HCT116 (cell line): Measurements from ENCODE around the gene CIART. TPM values are rescaled to one million over a fixed set of nuclear protein-coding genes. Genes with fewer than 3 reads are reported as not detected.

Source experiments
- ATAC-seq: fragments of 200-7000 bp; cut with Tn5 transposase; 2 replicates; pipeline ENCODE4 v1.9.1; 2020; ENCODE audit warnings: mild to moderate bottlenecking, moderate library complexity
- BruUV-seq: library from RNA; stranded (reverse); fragments of 400-500 nt; replicated peaks from 2 replicates; lab custom pipeline; 2021; lab: Mats Ljungman, UMichigan
- CTCF ChIA-PET: fragments of 300-600 bp; sonication (Branson Sonifier 250); formaldehyde crosslinking; loops from one replicate; lab custom pipeline; 2021; ENCODE audit warnings: antibody characterized with exemption; lab: Charles Lee
- POLR2A ChIA-PET: fragments of 300-600, 350-600 bp; sonication (Branson Sonifier 250); formaldehyde crosslinking; loops from one replicate; lab custom pipeline; 2021; ENCODE audit warnings: antibody characterized with exemption; lab: Charles Lee
- RAD21 ChIA-PET, 2 experiments: fragments of 300-600 bp; sonication (Branson Sonifier 250); formaldehyde crosslinking; loops; one replicate each; lab custom pipeline; 2023; ENCODE audit warnings: low total read pairs in 2 of 2; ENCODE audit not compliant: uncharacterized antibody in 2 of 2, unreplicated experiment in 2 of 2, low non-redundant PET in 1 of 2; lab: Charles Lee
- DNase-seq: peaks from one replicate; pipeline ENCODE4 v3.0.0-alpha.2; 2010; ENCODE audit warnings: low read depth, low spot score
- H2AFZ ChIP-seq: fragments of 200-600 bp; shearing (Covaris generic), sonication (generic); 2 replicates; pipeline ENCODE4 v1.6.1; 2017; ENCODE audit warnings: low read depth, mixed run types, mixed read lengths, antibody characterized with exemption, low read length; ENCODE audit not compliant: poor library complexity, severe bottlenecking
- H3K27ac ChIP-seq: 2 replicates; pipeline ENCODE4 v1.5.1; 2012; ENCODE audit warnings: low read depth, low read length
- H3K27me3 ChIP-seq: fragments of 200-600 bp; sonication (generic); 2 replicates; pipeline ENCODE4 v1.6.1; 2016; ENCODE audit warnings: mixed run types, low read length, mixed read lengths; ENCODE audit not compliant: insufficient read depth
- H3K36me3 ChIP-seq, 2 experiments: fragments of 200-500 bp in 1 of 2; fragments of 200-600 bp in 1 of 2; sonication (Bioruptor generic) in 1 of 2; sonication (generic) in 1 of 2; 2 replicates each; pipeline versions ENCODE4 v1.5.1 to v1.6.1; 2014 to 2016; ENCODE audit warnings: low read length in 2 of 2, inconsistent platforms in 1 of 2, mixed read lengths in 1 of 2, mixed run types in 1 of 2; ENCODE audit not compliant: insufficient read depth in 2 of 2, control insufficient read depth in 1 of 2
- H3K4me1 ChIP-seq, 2 experiments: fragments of 200-600 bp in 1 of 2; sonication (generic) in 1 of 2; 2 replicates each; pipeline versions ENCODE4 v1.5.1 to v1.6.1; 2012 to 2017; ENCODE audit warnings: low read length in 2 of 2, inconsistent platforms in 1 of 2, mild to moderate bottlenecking in 1 of 2, mixed read lengths in 1 of 2, mixed run types in 1 of 2, moderate library complexity in 1 of 2; ENCODE audit not compliant: insufficient read depth in 2 of 2, control insufficient read depth in 1 of 2
- H3K4me2 ChIP-seq: fragments of 200-600 bp; sonication (generic); 2 replicates; pipeline ENCODE4 v1.6.1; 2017; ENCODE audit warnings: mixed run types, low read length, mixed read lengths
- H3K4me3 ChIP-seq, 2 experiments: fragments of 200-600 bp in 1 of 2; sonication (generic) in 1 of 2; replicated peaks in 1 of 2; 2 replicates each; pipeline ENCODE4 v1.5.1; 2011 to 2016; ENCODE audit warnings: low read length in 2 of 2, control low read depth in 1 of 2, low read depth in 1 of 2, mild to moderate bottlenecking in 1 of 2, mixed read lengths in 1 of 2, mixed run types in 1 of 2
- H3K79me2 ChIP-seq: fragments of 200-600 bp; sonication (generic); 2 replicates; pipeline ENCODE4 v1.6.1; 2017; ENCODE audit warnings: mild to moderate bottlenecking, mixed run types, low read length, moderate library complexity, mixed read lengths; ENCODE audit not compliant: insufficient read depth
- H3K9ac ChIP-seq: fragments of 200-600 bp; sonication (generic); 2 replicates; pipeline ENCODE4 v1.6.1; 2016; ENCODE audit warnings: low read length, mixed read lengths
- H3K9me2 ChIP-seq: fragments of 200-600 bp; sonication (generic), shearing (Covaris generic); 2 replicates; pipeline ENCODE4 v1.6.1; 2017; ENCODE audit warnings: mixed run types, mild to moderate bottlenecking, moderate library complexity; ENCODE audit not compliant: insufficient read depth
- H3K9me3 ChIP-seq, 2 experiments: fragments of 200-500 bp in 1 of 2; fragments of 200-600 bp in 1 of 2; sonication (Bioruptor generic) in 1 of 2; sonication (generic) in 1 of 2; 2 replicates each; pipeline ENCODE4 v1.6.1; 2014 to 2017; ENCODE audit warnings: low read length in 2 of 2, mixed read lengths in 2 of 2, inconsistent platforms in 1 of 2, low read depth in 1 of 2, mild to moderate bottlenecking in 1 of 2, mixed run types in 1 of 2, moderate library complexity in 1 of 2; ENCODE audit not compliant: control insufficient read depth in 1 of 2, insufficient read depth in 1 of 2
- H4K20me1 ChIP-seq: fragments of 200-600 bp; sonication (generic), shearing (Covaris generic); 2 replicates; pipeline ENCODE4 v1.6.1; 2017; ENCODE audit warnings: mixed run types, mild to moderate bottlenecking, moderate library complexity; ENCODE audit not compliant: insufficient read depth
- ATF3 ChIP-seq: IDR thresholded peaks from 2 replicates; pipeline ENCODE4 v1.6.1; 2012
- CBX3 ChIP-seq: IDR thresholded peaks from 2 replicates; pipeline ENCODE4 v1.6.1; 2012; ENCODE audit warnings: low read depth
- CEBPB ChIP-seq: IDR thresholded peaks from 2 replicates; pipeline ENCODE4 v1.6.1; 2012; ENCODE audit warnings: low read depth
- EGR1 ChIP-seq: IDR thresholded peaks from 2 replicates; pipeline ENCODE4 v1.6.1; 2012; ENCODE audit warnings: low read depth
- ELF1 ChIP-seq: IDR thresholded peaks from 2 replicates; pipeline ENCODE4 v1.6.1; 2012; ENCODE audit warnings: low read depth, borderline replicate concordance
- EZH2 ChIP-seq: fragments of 200-600 bp; sonication (generic); IDR thresholded peaks from 2 replicates; pipeline ENCODE4 v1.6.1; 2017; ENCODE audit warnings: antibody characterized with exemption, mixed run types
- EZH2phosphoT487 ChIP-seq: fragments of 200-600 bp; IDR thresholded peaks from 2 replicates; pipeline ENCODE4 v1.6.1; 2018; ENCODE audit warnings: antibody characterized with exemption, borderline replicate concordance
- FOSL1 ChIP-seq: IDR thresholded peaks from 2 replicates; pipeline ENCODE4 v1.6.1; 2012; ENCODE audit warnings: low read depth
- JUND ChIP-seq: IDR thresholded peaks from 2 replicates; pipeline ENCODE4 v1.6.1; 2012
- POLR2A ChIP-seq: IDR thresholded peaks from 2 replicates; pipeline ENCODE4 v1.7.0; 2011; ENCODE audit warnings: borderline replicate concordance; ENCODE audit not compliant: insufficient read depth, insufficient read length; ENCODE audit errors: extremely low read depth
- RAD21 ChIP-seq: IDR thresholded peaks from 2 replicates; pipeline ENCODE4 v1.6.1; 2012; ENCODE audit warnings: low read depth, mild to moderate bottlenecking
- REST ChIP-seq: IDR thresholded peaks from 2 replicates; pipeline ENCODE4 v1.6.1; 2012; ENCODE audit warnings: low read depth
- SP1 ChIP-seq: IDR thresholded peaks from 2 replicates; pipeline ENCODE4 v1.6.1; 2012; ENCODE audit warnings: low read depth
- SRF ChIP-seq: IDR thresholded peaks from 2 replicates; pipeline ENCODE4 v1.6.1; 2012; ENCODE audit warnings: low read depth
- ZFX ChIP-seq: fragments of 450-650 bp; IDR thresholded peaks from 2 replicates; pipeline ENCODE4 v1.6.1; 2017
- intact Hi-C: fragments of 100-400 bp; cut with micrococcal nuclease; formaldehyde crosslinking; loops from 2 replicates; pipeline ENCODE4 v1.10.0; 2022
- total RNA-seq: library from RNA; stranded (reverse); gene quantifications from one replicate; pipeline ENCODE4 v1.2.1, GENCODE V29; 2021; ENCODE audit not compliant: unreplicated experiment
- TF ChIP-seq, protein P1 (sequence below), 3 experiments: fragments of 200-600 bp in 1 of 3; sonication (generic) in 1 of 3; IDR thresholded peaks in 2 of 3; conservative IDR thresholded peaks in 1 of 3; 2 replicates each; pipeline ENCODE4 v1.5.1; 2012 to 2017; ENCODE audit warnings: low read depth in 2 of 3, low read length in 2 of 3, antibody characterized with exemption in 1 of 3, borderline replicate concordance in 1 of 3, control low read depth in 1 of 3, mild to moderate bottlenecking in 1 of 3, mixed read lengths in 1 of 3, mixed run types in 1 of 3, moderate library complexity in 1 of 3; ENCODE audit not compliant: insufficient read depth in 1 of 3

Gene CIART
- total RNA-seq, 1 experiment from 2014 or later = 0.22 TPM

DNA sequence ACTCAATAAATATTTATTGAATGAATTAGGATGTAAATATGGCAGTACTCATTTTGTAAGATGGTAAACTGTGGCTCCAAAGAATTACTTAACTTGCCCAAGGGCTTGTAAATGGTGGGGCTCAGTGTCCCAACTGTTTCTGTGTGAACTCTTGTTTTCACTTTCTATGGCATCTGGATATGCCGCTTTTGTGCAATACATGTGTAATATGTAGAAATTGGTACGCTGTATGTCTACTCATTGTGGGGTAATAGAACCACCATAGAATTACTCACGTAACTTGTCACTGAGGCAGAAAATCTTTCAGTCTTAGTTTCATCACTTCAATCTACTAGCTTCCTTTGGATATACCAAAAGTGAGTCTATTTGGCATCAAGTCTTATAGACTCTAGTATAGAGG lies 40.0 kb downstream of the CIART start:
- Histone ChIP-seq H3K9me2 (no peaks in the 10 kb centered on the region), H3K27ac (no peak overlapping the region), H3K9me3 (no peaks in the 10 kb centered on the region), H3K4me3 (peak overlapping the region; percentile 79 to 92), H4K20me1 (no peaks in the 10 kb centered on the region), H3K4me2 (peak overlapping the region; percentile 73), H3K79me2 (peaks cover 59% of the 10 kb centered on the region), H3K4me1 (peaks cover 4 to 11% of the 10 kb centered on the region in 2 experiments; a peak in 3 of 4 replicates), H3K9ac (peak overlapping the region; percentile 82), H2AFZ (no peak overlapping the region), H3K36me3 (peaks cover 23 to 27% of the 10 kb centered on the region in 2 experiments), H3K27me3 (no peaks in the 10 kb centered on the region)
- intact Hi-C loops = loop anchor here (5.0 kb wide), 1 partner anchor 65 kb away; the partner anchor contains the start of gene CA14
- no peak for TF ChIP-seq SRF
- no peak for TF ChIP-seq ATF3
- TF ChIP-seq, protein P1, sequence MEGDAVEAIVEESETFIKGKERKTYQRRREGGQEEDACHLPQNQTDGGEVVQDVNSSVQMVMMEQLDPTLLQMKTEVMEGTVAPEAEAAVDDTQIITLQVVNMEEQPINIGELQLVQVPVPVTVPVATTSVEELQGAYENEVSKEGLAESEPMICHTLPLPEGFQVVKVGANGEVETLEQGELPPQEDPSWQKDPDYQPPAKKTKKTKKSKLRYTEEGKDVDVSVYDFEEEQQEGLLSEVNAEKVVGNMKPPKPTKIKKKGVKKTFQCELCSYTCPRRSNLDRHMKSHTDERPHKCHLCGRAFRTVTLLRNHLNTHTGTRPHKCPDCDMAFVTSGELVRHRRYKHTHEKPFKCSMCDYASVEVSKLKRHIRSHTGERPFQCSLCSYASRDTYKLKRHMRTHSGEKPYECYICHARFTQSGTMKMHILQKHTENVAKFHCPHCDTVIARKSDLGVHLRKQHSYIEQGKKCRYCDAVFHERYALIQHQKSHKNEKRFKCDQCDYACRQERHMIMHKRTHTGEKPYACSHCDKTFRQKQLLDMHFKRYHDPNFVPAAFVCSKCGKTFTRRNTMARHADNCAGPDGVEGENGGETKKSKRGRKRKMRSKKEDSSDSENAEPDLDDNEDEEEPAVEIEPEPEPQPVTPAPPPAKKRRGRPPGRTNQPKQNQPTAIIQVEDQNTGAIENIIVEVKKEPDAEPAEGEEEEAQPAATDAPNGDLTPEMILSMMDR (IDR thresholded peaks at IDR 0.05 in 2 of 3, conservative IDR thresholded peaks at IDR 0.05 in 1 of 3; ENCODE audit: borderline replicate concordance in 1 of 3, insufficient read depth in 1 of 3, low read depth in 2 of 3, low read length in 2 of 3) = no peak
- no peak for TF ChIP-seq SP1
- TF ChIP-seq EZH2 = no peak
- no peak for TF ChIP-seq POLR2A
- TF ChIP-seq EGR1 = no peak
- DNase-seq (no peak), ATAC-seq (no peak)
- CTCF ChIA-PET = no interaction called here
- no TSS peak for BruUV-seq
- POLR2A ChIA-PET = interaction anchor here (0.7 kb wide), 1 partner anchor 25 kb away, joined by 4 read pairs; no protein-coding TSS in a partner anchor
- RAD21 ChIA-PET = no interaction called here

- RAD21 ChIA-PET = no interaction called here
- no peak overlapping the region for H3K9ac ChIP-seq
- no TSS peak for BruUV-seq
- no peak overlapping the region for H2AFZ ChIP-seq
- H3K9me2 ChIP-seq = no peaks in the 10 kb centered on the region
- H3K9me3 ChIP-seq = no peaks in the 10 kb centered on the region
- ATAC-seq = no peak
- no peak overlapping the region for H3K4me2 ChIP-seq
- H4K20me1 ChIP-seq = no peaks in the 10 kb centered on the region
- DNase-seq = no peak
- intact Hi-C loops = no loop called here
- H3K27me3 ChIP-seq = no peaks in the 10 kb centered on the region
- no peak for TF ChIP-seq EZH2phosphoT487
- TF ChIP-seq CBX3 = no peak
- TF ChIP-seq CEBPB = no peak
- no peak for TF ChIP-seq FOSL1
- no peak for TF ChIP-seq ELF1
- TF ChIP-seq POLR2A = no peak
- TF ChIP-seq RAD21 = no peak
- TF ChIP-seq ZFX = no peak
- no peak for TF ChIP-seq REST
- TF ChIP-seq EGR1 = no peak
- no peak for TF ChIP-seq JUND
- TF ChIP-seq SP1 = no peak
- TF ChIP-seq, all 23 proteins: peak for 0
- POLR2A ChIA-PET = no interaction called here
- no peak overlapping the region for H3K4me3 ChIP-seq
- H3K79me2 ChIP-seq = peaks cover 26% of the 10 kb centered on the region; the same call in 1 of the 2 replicates
- H3K27ac ChIP-seq = no peak overlapping the region
- H3K4me1 ChIP-seq = no peaks in the 10 kb centered on the region
- peaks cover 41 to 64% of the 10 kb centered on the region in 2 experiments for H3K36me3 ChIP-seq
- CTCF ChIA-PET = no interaction called here
These were observed 50.4 kb downstream of the CIART start for GRCh38 chr1:150332651-150333290.
